ENCODE measurements around the gene SDCCAG8. TPM values are rescaled to one million over a fixed set of nuclear protein-coding genes. Genes with fewer than 3 reads are reported as not detected.

SDCCAG8 gene
- total and polyA plus RNA-seq, 2 donors from 2014 or later, result 29.6 to 53.2 TPM

- TF ChIP-seq CTCF (IDR thresholded peaks at IDR 0.05; ENCODE audit: borderline replicate concordance, extremely low read depth, insufficient read depth), result no peak
- Histone ChIP-seq H3K4me3 (ENCODE audit: low read length in 3 of 3) (no peak overlapping the region), H3K4me1 (ENCODE audit: control insufficient read depth in 2 of 3, insufficient read depth in 2 of 3, low read depth in 1 of 3, low read length in 3 of 3) (no peaks in the 10 kb centered on the region), H3K27me3 (ENCODE audit: control insufficient read depth, insufficient read depth, low read length) (no peaks in the 10 kb centered on the region), H3K27ac (ENCODE audit: low read depth in 2 of 2, low read length in 2 of 2) (no peak overlapping the region), H3K36me3 (ENCODE audit: control insufficient read depth in 2 of 3, insufficient read depth in 3 of 3, low read length in 3 of 3) (no peaks in the 10 kb centered on the region), H3K9me3 (ENCODE audit: control insufficient read depth in 2 of 3, insufficient read depth in 1 of 3, low read length in 3 of 3) (no peaks in the 10 kb centered on the region), H3K9ac (ENCODE audit: low read length in 3 of 3) (no peak overlapping the region)
- intact Hi-C loops (cut with DNase I), result no loop called here
- FAIRE-seq (no peak), DNase-seq (no peak)
These were observed 292.7 kb downstream of the SDCCAG8 start for GRCh38 chr1:243548516-243548915.

GRCh38 chr1:243549108-243549507, 293.3 kb downstream of the SDCCAG8 start:
- no peak for FAIRE-seq
- H3K9ac ChIP-seq (ENCODE audit: low read length in 3 of 3), result no peak overlapping the region
- intact Hi-C loops (cut with DNase I), result no loop called here

More at GRCh38 chr1:243549108-243549507, 293.3 kb downstream of the SDCCAG8 start:
- DNase-seq, result no peak
- Histone ChIP-seq H3K36me3 (ENCODE audit: control insufficient read depth in 2 of 3, insufficient read depth in 3 of 3, low read length in 3 of 3) (no peaks in the 10 kb centered on the region), H3K4me3 (ENCODE audit: low read length in 3 of 3) (no peak overlapping the region), H3K27me3 (ENCODE audit: control insufficient read depth, insufficient read depth, low read length) (no peaks in the 10 kb centered on the region), H3K4me1 (ENCODE audit: control insufficient read depth in 2 of 3, insufficient read depth in 2 of 3, low read depth in 1 of 3, low read length in 3 of 3) (no peaks in the 10 kb centered on the region), H3K27ac (ENCODE audit: low read depth in 2 of 2, low read length in 2 of 2) (no peak overlapping the region), H3K9me3 (ENCODE audit: control insufficient read depth in 2 of 3, insufficient read depth in 1 of 3, low read length in 3 of 3) (no peaks in the 10 kb centered on the region)
- no peak for TF ChIP-seq CTCF (IDR thresholded peaks at IDR 0.05; ENCODE audit: borderline replicate concordance, extremely low read depth, insufficient read depth)

Small RNA genes within 50 kb of the gene (microRNA-seq; reads per million reads assigned to microRNA genes)
- 1.0 reads per million for gene MIR4677

Other genes with a start within 250 kb of the SDCCAG8 start
- 43.2 TPM for gene CEP170, start 760 bp upstream of the SDCCAG8 start, total RNA-seq
- 6.8 TPM for gene CEP170, start 760 bp upstream of the SDCCAG8 start, polyA plus RNA-seq (ENCODE audit: insufficient read depth, low read depth, low replicate concordance)

Data from kidney (tissue), 14 donors.